ENCODE data around the gene NFU1.

DNA sequence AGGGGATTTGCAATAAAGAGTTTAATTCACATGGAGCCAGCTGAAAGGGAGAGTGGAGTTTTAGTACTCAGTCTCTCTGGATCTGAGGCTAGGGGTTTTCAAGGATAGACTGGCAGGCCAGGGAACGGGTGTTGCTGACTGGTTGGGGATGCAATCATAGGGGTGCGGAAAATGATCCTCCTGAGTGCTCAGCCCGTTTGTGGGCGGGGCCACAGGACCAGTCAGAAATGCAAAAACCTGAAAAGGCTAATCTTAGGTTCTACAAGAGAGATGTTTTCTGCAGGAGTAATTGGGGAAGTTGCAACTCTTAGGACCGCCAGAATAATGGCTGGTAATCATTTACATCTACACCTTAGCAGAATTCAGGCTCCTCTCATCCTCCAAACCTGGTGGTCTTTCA, 2.5 kb downstream of the NFU1 start:
- no peak for TF ChIP-seq EP300 (IDR thresholded peaks at IDR 0.05)
- TF ChIP-seq POLR2AphosphoS5 (IDR thresholded peaks at IDR 0.05), result no peak
- TF ChIP-seq, protein P1, sequence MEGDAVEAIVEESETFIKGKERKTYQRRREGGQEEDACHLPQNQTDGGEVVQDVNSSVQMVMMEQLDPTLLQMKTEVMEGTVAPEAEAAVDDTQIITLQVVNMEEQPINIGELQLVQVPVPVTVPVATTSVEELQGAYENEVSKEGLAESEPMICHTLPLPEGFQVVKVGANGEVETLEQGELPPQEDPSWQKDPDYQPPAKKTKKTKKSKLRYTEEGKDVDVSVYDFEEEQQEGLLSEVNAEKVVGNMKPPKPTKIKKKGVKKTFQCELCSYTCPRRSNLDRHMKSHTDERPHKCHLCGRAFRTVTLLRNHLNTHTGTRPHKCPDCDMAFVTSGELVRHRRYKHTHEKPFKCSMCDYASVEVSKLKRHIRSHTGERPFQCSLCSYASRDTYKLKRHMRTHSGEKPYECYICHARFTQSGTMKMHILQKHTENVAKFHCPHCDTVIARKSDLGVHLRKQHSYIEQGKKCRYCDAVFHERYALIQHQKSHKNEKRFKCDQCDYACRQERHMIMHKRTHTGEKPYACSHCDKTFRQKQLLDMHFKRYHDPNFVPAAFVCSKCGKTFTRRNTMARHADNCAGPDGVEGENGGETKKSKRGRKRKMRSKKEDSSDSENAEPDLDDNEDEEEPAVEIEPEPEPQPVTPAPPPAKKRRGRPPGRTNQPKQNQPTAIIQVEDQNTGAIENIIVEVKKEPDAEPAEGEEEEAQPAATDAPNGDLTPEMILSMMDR (IDR thresholded peaks at IDR 0.05), result no peak
- TF ChIP-seq POLR2A (IDR thresholded peaks at IDR 0.05), result no peak
